Esophagus muscularis mucosa (tissue), 4 donors: ENCODE results near the gene ITGAL. TPM values are rescaled to one million over a fixed set of nuclear protein-coding genes. Genes with fewer than 3 reads are reported as not detected.
"Not testable (repeated sequence)": the region's sequence is repeated elsewhere in the genome, so short reads cannot be mapped to it uniquely, and the experiment has no call there.

ENCODE experiments used
- DNase-seq: peaks from one replicate; pipeline ENCODE4 v3.0.0-alpha.2; 2017; ENCODE audit errors: extremely low spot score
- H3K27ac ChIP-seq, 4 donors: fragments of 200-600 bp; sonication (generic); replicated peaks in 1 of 4; 1 replicate in 3 of 4; 2 replicates in 1 of 4; pipeline ENCODE4 v1.5.1; 2016 to 2019; ENCODE audit warnings: mild to moderate bottlenecking in 1 of 4
- H3K27me3 ChIP-seq, 4 donors: fragments of 200-600 bp; sonication (generic); one replicate each; pipeline versions ENCODE4 v1.5.1 to v1.6.0; 2016 to 2019
- H3K36me3 ChIP-seq, 4 donors: fragments of 200-600 bp; sonication (generic); one replicate each; pipeline ENCODE4 v1.5.1; 2016 to 2019
- H3K4me1 ChIP-seq, 4 donors: fragments of 200-600 bp; sonication (generic); one replicate each; pipeline ENCODE4 v1.5.1; 2016 to 2019
- H3K4me3 ChIP-seq, 4 donors: fragments of 200-600 bp; sonication (generic); 1 replicate in 2 of 4; 2 replicates in 2 of 4; pipeline ENCODE4 v1.5.1; 2016 to 2019; ENCODE audit warnings: mild to moderate bottlenecking in 4 of 4, moderate library complexity in 1 of 4
- H3K9me3 ChIP-seq, 4 donors: fragments of 200-600 bp; sonication (generic); 1 replicate in 3 of 4; 2 replicates in 1 of 4; pipeline ENCODE4 v1.5.1; 2016 to 2019
- CTCF ChIP-seq, 3 experiments: fragments of 200-600 bp in 2 of 3; fragments of 450-650 bp in 1 of 3; sonication (generic) in 2 of 3; IDR thresholded peaks; one replicate each; pipeline ENCODE4 v1.5.1; 2017 to 2019; ENCODE audit warnings: antibody characterized with exemption in 3 of 3, mild to moderate bottlenecking in 2 of 3, moderate library complexity in 1 of 3
- EP300 ChIP-seq: sonication (generic); formaldehyde crosslinking; IDR thresholded peaks from one replicate; pipeline ENCODE4 v1.6.1; 2017; ENCODE audit warnings: antibody characterized with exemption
- POLR2A ChIP-seq: fragments of 450-650 bp; IDR thresholded peaks from one replicate; pipeline ENCODE4 v1.6.1; 2017; ENCODE audit warnings: antibody characterized with exemption, moderate library complexity, mild to moderate bottlenecking, low read depth
- POLR2AphosphoS5 ChIP-seq, 2 donors: sonication (generic); formaldehyde crosslinking; IDR thresholded peaks; one replicate each; pipeline ENCODE4 v1.6.1; 2017; ENCODE audit warnings: antibody characterized with exemption in 2 of 2
- WGBS: methylation state at CpG from one replicate; pipeline ENCODE4 v1.1.5; 2018; 5-methylcytosine and 5-hydroxymethylcytosine counted together
- intact Hi-C: fragments of 100-400 bp; cut with DNase I; formaldehyde crosslinking; loops from one replicate; pipeline ENCODE4 v1.15.1; 2023
- total RNA-seq, 4 donors: library from RNA; depleted of rRNA; stranded (reverse); fragments of >200 nt; gene quantifications; one replicate each; pipeline versions ENCODE4 v1.1.0 to v1.2.1, GENCODE V29; 2016

The ITGAL gene
- total RNA-seq, 4 donors from 2014 or later: 1.5 to 2.7 (median 2.5) TPM

GRCh38 chr16:30535106-30535776 lies 62.7 kb downstream of the ITGAL start:
- intact Hi-C loops: loop anchor here (1.0 kb wide), 1 partner anchor 23 kb away; the partner anchor contains the start of gene ZNF764
- 5% methylated on average over 18 of the region's 18 CpGs for WGBS

GRCh38 chr16:30535777-30536190 lies 63.2 kb downstream of the ITGAL start:
- H3K27ac ChIP-seq: peak overlapping the region; percentile 89 to 94 (median 93)
- H3K4me1 ChIP-seq: peaks cover 34 to 44% (median 35%) of the 10 kb centered on the region in 4 donors
- no peaks in the 10 kb centered on the region for H3K9me3 ChIP-seq
- intact Hi-C loops: loop anchor here (1.0 kb wide), 1 partner anchor 23 kb away; the partner anchor contains the start of gene ZNF764
- H3K27me3 ChIP-seq: no peaks in the 10 kb centered on the region
- no peak for DNase-seq
- TF ChIP-seq CTCF (IDR thresholded peaks at IDR 0.05): peak; percentile 55 to 66 (median 64)
- TF ChIP-seq POLR2A: no peak
- TF ChIP-seq POLR2AphosphoS5 (IDR thresholded peaks at IDR 0.05): peak in 1 of 2 donors; percentile 43
- TF ChIP-seq EP300: no peak
- 35% methylated on average over 12 of the region's 12 CpGs for WGBS
- peak overlapping the region; percentile 68 to 74 (median 72) for H3K4me3 ChIP-seq
- peaks cover 6 to 24% (median 22%) of the 10 kb centered on the region in 4 donors for H3K36me3 ChIP-seq

More at GRCh38 chr16:30535106-30535776, 62.7 kb downstream of the ITGAL start:
- no peak for DNase-seq
- peak overlapping the region; percentile 89 to 94 (median 93) for H3K27ac ChIP-seq
- H3K36me3 ChIP-seq: peaks cover 6 to 30% (median 23%) of the 10 kb centered on the region in 4 donors
- H3K4me3 ChIP-seq: peak overlapping the region; percentile 68 to 74 (median 72)
- TF ChIP-seq POLR2AphosphoS5 (IDR thresholded peaks at IDR 0.05): no peak
- TF ChIP-seq EP300: no peak
- no peak for TF ChIP-seq CTCF (IDR thresholded peaks at IDR 0.05)
- TF ChIP-seq POLR2A: no peak
- peaks cover 34 to 38% (median 35%) of the 10 kb centered on the region in 4 donors for H3K4me1 ChIP-seq
- H3K9me3 ChIP-seq: no peaks in the 10 kb centered on the region
- no peaks in the 10 kb centered on the region for H3K27me3 ChIP-seq

GRCh38 chr16:30536391-30537024 lies 64.0 kb downstream of the ITGAL start:
- intact Hi-C loops, DNase-seq, H3K4me3 ChIP-seq, H3K27me3 ChIP-seq, H3K9me3 ChIP-seq: not testable (repeated sequence)
- WGBS: 93% methylated on average over 13 of the region's 13 CpGs
- Histone ChIP-seq H3K27ac (peak overlapping the region in 1 of 4 donors; percentile 89), H3K36me3 (peaks cover 6 to 17% (median 16%) of the 10 kb centered on the region in 4 donors), H3K4me1 (peaks cover 34 to 51% (median 36%) of the 10 kb centered on the region in 4 donors)

GRCh38 chr16:30539000-30539964 lies 66.7 kb downstream of the ITGAL start:
- WGBS: 92% methylated on average over 2 of the region's 8 CpGs

GRCh38 chr16:30539986-30540526 lies 67.5 kb downstream of the ITGAL start:
- H3K4me3 ChIP-seq, H3K27me3 ChIP-seq, H3K27ac ChIP-seq, H3K36me3 ChIP-seq, H3K9me3 ChIP-seq, DNase-seq, intact Hi-C loops: not testable (repeated sequence)
- H3K4me1 ChIP-seq: peaks cover 10 to 43% (median 17%) of the 10 kb centered on the region in 4 donors
- WGBS: 94% methylated on average over 11 of the region's 13 CpGs

More at GRCh38 chr16:30539000-30539964, 66.7 kb downstream of the ITGAL start:
- intact Hi-C loops: no loop called here
- Histone ChIP-seq H3K4me3 (no peak overlapping the region), H3K27ac (no peak overlapping the region), H3K9me3 (no peaks in the 10 kb centered on the region), H3K36me3 (no peaks in the 10 kb centered on the region), H3K27me3 (no peaks in the 10 kb centered on the region), H3K4me1 (peaks cover 10 to 43% (median 17%) of the 10 kb centered on the region in 4 donors)
- TF ChIP-seq CTCF (IDR thresholded peaks at IDR 0.05) (no peak), EP300 (no peak), POLR2AphosphoS5 (IDR thresholded peaks at IDR 0.05) (no peak), POLR2A (no peak)
- DNase-seq: no peak

GRCh38 chr16:30540916-30541464 lies 68.4 kb downstream of the ITGAL start:
- H3K9me3 ChIP-seq, H3K27ac ChIP-seq, intact Hi-C loops, DNase-seq, H3K36me3 ChIP-seq, H3K4me3 ChIP-seq, H3K27me3 ChIP-seq: not testable (repeated sequence)
- 69% methylated on average over 9 of the region's 9 CpGs for WGBS
- H3K4me1 ChIP-seq: peaks cover 2 to 36% (median 8%) of the 10 kb centered on the region in 4 donors
